ENCODE results near the gene IFIT2.

IFIT2 gene

GRCh38 chr10:89332123-89332633 lies 30.3 kb downstream of the IFIT2 start:
- no peak for TF ChIP-seq POLR2AphosphoS5 (IDR thresholded peaks at IDR 0.05; ENCODE audit: low read depth, low read length)
- TF ChIP-seq SIN3A (IDR thresholded peaks at IDR 0.05; ENCODE audit: borderline replicate concordance, insufficient read depth, low read length), result no peak
- no peak for TF ChIP-seq REST (IDR thresholded peaks at IDR 0.05; ENCODE audit: insufficient read depth in 1 of 2, low read depth in 2 of 2, low read length in 2 of 2)
- TF ChIP-seq FOXP2 (optimal IDR thresholded peaks at IDR 0.05; ENCODE audit: borderline replicate concordance, extremely low read depth, extremely low read length, insufficient read depth), result no peak

- TF ChIP-seq TAF1 (IDR thresholded peaks at IDR 0.05; ENCODE audit: borderline replicate concordance, insufficient read depth, low read length) (no peak), POLR2AphosphoS5 (IDR thresholded peaks at IDR 0.05; ENCODE audit: low read depth, low read length) (no peak), FOXP2 (optimal IDR thresholded peaks at IDR 0.05; ENCODE audit: borderline replicate concordance, extremely low read depth, extremely low read length, insufficient read depth) (no peak), REST (IDR thresholded peaks at IDR 0.05; ENCODE audit: insufficient read depth in 1 of 2, low read depth in 2 of 2, low read length in 2 of 2) (no peak)
Observed at GRCh38 chr10:89335226-89335625, 33.4 kb downstream of the IFIT2 start.

GRCh38 chr10:89336241-89336640 lies 34.4 kb downstream of the IFIT2 start:
- no peak for TF ChIP-seq POLR2AphosphoS5 (IDR thresholded peaks at IDR 0.05; ENCODE audit: low read depth, low read length)
- no peak for TF ChIP-seq FOXP2 (optimal IDR thresholded peaks at IDR 0.05; ENCODE audit: borderline replicate concordance, extremely low read depth, extremely low read length, insufficient read depth)
- TF ChIP-seq REST (IDR thresholded peaks at IDR 0.05; ENCODE audit: insufficient read depth in 1 of 2, low read depth in 2 of 2, low read length in 2 of 2), result no peak
- TF ChIP-seq SIN3A (IDR thresholded peaks at IDR 0.05; ENCODE audit: borderline replicate concordance, insufficient read depth, low read length), result no peak
- TF ChIP-seq TAF1 (IDR thresholded peaks at IDR 0.05; ENCODE audit: borderline replicate concordance, insufficient read depth, low read length), result no peak

- TF ChIP-seq TAF1 (IDR thresholded peaks at IDR 0.05; ENCODE audit: borderline replicate concordance, insufficient read depth, low read length) (no peak; the same call in 1 of the 2 replicates), REST (IDR thresholded peaks at IDR 0.05; ENCODE audit: insufficient read depth in 1 of 2, low read depth in 2 of 2, low read length in 2 of 2) (no peak), FOXP2 (optimal IDR thresholded peaks at IDR 0.05; ENCODE audit: borderline replicate concordance, extremely low read depth, extremely low read length, insufficient read depth) (no peak), SIN3A (IDR thresholded peaks at IDR 0.05; ENCODE audit: borderline replicate concordance, insufficient read depth, low read length) (no peak), POLR2AphosphoS5 (IDR thresholded peaks at IDR 0.05; ENCODE audit: low read depth, low read length) (no peak)
Observed at GRCh38 chr10:89337484-89337883, 35.6 kb downstream of the IFIT2 start.

GRCh38 chr10:89338713-89339112 lies 36.9 kb downstream of the IFIT2 start:
- TF ChIP-seq POLR2AphosphoS5 (IDR thresholded peaks at IDR 0.05; ENCODE audit: low read depth, low read length) (no peak), SIN3A (IDR thresholded peaks at IDR 0.05; ENCODE audit: borderline replicate concordance, insufficient read depth, low read length) (no peak), FOXP2 (optimal IDR thresholded peaks at IDR 0.05; ENCODE audit: borderline replicate concordance, extremely low read depth, extremely low read length, insufficient read depth) (no peak)

Data from PFSK-1 (cell line).